GM18870 (cell line): ENCODE measurements around the gene NEK5.
"Not testable (repeated sequence)": the region's sequence is repeated elsewhere in the genome, so short reads cannot be mapped to it uniquely, and the experiment has no call there.

Experiments used
- ATAC-seq: cut with Tn5 transposase; IDR thresholded peaks from one replicate; pipeline ENCODE4 v1.9.1; 2021; ENCODE audit warnings: moderate library complexity; ENCODE audit not compliant: unreplicated experiment

NEK5 gene

DNA sequence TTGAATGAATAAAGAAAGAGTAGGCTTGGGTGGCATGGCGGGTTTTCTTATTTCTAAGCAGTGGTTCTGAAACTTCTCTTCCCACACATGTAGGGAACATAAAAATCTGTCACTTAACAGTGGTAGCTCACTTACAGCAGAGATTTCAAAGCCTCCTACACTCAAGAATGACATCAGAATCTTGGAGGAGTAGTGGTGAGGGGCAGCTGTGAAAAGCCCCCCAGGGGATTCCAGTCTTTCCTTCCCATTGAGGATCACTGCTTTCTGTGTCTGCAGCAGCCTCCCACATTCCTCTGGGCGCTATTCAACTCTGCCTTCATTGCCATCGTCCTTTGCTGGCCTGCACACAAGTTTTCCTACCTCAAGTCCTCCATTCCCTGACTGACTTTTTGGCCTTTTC, 8.6 kb upstream of the NEK5 start:
- ATAC-seq, result no peak

GRCh38 chr13:52136763-52137162, 7.9 kb upstream of the NEK5 start:
- no peak for ATAC-seq

GRCh38 chr13:52130641-52131040, 1.8 kb upstream of the NEK5 start:
- ATAC-seq, result no peak

- peak; percentile 5 for ATAC-seq
These were observed 830 bp downstream of the NEK5 start for GRCh38 chr13:52127783-52128702.

DNA sequence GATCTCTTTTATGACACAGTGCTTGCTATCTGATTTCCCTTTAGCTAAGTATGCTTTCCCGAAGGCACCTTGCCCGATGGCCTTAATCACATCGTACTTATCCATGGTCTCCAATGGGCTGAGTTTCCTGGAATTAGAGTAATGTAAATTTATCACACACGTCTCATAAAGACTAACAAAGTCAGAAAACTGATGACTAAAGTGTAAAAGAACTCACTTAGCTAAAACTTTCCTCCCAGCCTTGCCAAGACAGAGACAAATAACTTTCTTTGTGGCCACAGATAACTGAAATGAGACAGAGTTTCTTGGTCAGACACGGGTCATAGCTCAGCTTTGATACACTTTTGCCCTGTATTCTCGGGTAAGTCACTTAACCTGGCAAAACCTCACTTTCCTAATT, 1.5 kb downstream of the NEK5 start:
- ATAC-seq, result no peak

- no peak for ATAC-seq
These were observed 3.3 kb downstream of the NEK5 start for GRCh38 chr13:52125547-52125946.

DNA sequence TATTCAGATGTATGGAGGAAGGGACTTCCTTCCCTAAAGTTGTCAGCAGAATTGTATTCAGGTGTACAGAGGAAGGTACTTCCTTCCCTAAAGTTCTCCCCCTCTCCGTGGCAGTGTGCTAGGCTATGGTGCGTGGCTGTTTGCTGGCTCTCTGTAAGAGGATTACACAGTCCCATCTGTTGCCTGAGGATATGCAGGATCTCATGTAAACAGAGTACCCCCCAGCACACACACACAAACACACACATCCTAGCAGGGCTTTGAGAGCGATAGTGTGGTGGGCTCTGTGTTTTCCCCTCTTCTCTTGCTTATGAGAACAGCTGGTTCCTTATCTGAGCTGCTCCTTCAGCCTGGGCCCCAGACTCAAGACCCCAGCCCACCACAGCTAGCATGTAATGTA, 10.3 kb downstream of the NEK5 start:
- no peak for ATAC-seq

- ATAC-seq, result no peak
These were observed 10.8 kb downstream of the NEK5 start for GRCh38 chr13:52118095-52118494.

DNA sequence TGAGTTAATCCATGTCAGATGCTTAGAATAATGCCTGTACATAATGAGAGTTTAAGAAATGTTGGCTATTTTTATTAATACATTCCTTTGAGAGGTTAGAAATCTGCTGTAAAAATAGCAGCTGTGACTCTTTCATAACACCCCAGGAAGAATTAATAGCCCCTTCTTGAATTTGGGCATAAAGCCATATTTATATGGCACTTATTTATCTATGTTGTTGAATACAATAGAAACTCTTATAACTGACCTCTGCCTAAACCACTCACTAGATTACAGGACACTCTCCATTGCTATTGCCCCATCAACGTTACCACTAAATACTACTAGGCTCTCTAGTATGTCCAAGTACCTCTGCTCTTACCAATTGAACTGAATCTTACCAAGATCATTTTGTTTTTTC, 16.3 kb downstream of the NEK5 start:
- no peak for ATAC-seq

DNA sequence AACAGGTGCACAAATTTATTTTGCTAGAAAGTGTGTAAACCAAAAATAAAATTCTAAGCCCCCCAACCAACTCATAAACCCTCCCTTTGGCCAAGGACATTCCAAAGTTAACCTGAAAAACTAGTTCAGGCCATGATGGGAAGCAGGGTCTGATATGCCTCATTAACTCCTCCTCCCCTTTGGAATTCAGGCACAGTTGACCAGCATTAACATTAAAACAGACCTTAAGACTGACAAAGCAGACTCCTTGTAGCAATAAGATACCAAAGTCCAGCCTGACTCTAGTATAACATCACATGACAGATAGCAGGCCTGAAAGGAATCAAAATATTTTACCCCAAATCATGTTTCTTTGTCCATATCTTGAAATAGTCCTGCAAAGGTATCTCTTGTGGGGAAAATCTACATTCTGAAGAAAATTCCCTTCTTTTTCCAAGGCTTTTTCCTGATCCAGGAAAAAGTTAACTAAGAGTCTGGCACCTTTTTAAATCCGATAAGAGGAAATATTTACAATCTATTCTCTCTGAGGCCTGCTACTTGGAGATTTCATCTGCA, 19.7 kb downstream of the NEK5 start:
- ATAC-seq, result no peak

GRCh38 chr13:52105841-52106240, 23.0 kb downstream of the NEK5 start:
- ATAC-seq, result no peak

GRCh38 chr13:52104624-52105023, 24.2 kb downstream of the NEK5 start:
- no peak for ATAC-seq

GRCh38 chr13:52103386-52103785, 25.5 kb downstream of the NEK5 start:
- ATAC-seq, result no peak

DNA sequence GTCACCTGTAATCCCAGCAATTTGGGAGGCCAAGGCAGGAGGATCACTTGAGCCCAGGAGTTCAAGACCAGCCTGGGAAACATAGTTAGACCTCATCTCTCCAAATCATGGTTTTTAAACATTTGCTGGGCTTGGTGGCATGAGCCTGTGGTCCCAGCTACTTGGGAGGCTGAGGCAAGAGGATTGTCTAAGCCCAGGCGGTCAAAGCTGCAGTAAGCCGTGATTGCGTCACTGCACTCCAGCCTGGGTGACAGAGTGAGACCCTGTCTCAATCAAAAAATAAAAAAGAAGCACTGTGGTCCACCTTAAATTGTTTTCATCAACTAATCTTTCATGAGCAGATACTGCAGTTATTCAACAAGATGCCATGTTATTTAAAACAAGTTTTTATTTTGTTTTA, 26.4 kb downstream of the NEK5 start:
- ATAC-seq, result not testable (repeated sequence)

DNA sequence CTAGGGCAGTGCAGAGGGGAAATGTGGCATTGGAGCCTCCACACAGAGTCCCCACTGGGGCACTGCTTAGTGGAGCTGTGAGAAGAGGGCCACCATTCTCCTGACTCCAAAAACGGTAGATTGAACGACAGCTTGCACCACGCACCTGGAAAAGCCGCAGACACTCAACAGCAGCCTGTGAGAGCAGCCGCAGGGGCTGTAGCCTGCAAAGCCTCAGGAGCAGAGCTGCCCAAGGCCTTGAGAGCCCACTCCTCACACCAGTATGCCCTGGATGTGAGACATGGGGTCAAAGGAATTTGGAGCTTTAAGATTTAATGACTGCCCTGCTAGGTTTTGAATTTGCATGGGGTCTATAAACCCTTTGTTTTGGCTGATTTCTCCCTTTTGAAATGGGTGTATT, 31.7 kb downstream of the NEK5 start:
- ATAC-seq, result no peak

DNA sequence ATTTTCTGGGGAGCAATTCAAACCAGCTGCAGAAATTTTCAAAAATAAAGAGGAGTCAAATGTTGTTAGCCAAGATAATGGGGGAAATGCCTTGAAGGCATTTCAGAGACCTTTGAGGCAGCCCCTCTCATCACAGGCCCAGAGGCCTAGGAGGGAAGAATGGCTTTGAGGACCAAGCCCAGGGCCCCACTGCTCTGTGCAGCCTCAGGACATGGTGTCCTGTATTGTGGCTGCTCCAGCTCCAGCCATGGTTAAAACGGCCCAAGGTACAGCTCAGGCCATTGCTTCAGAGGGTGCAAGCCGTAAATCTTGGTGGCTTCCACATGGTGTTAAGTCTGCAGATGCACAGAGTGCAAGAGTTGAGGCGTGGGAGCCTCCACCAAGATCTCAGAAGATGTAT, 32.1 kb downstream of the NEK5 start:
- ATAC-seq, result no peak

DNA sequence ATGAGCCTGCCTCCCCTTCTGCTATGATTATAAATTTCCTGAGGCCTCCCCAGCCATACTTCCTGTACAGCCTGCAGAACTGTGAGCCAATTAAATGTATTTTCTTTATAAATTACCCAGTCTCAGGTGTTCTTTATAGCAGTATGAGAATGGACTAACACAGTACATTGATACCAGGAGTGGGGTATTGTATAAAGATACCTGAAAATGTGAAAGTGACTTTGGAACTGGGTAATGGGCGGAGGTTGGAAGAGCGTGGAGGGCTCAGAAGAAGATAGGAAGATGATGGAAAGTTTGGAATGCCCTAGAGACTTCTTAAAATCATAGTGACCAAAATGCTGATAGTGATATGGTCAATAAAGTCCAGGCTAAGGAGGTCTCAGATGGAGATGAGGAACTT, 32.8 kb downstream of the NEK5 start:
- ATAC-seq, result no peak

DNA sequence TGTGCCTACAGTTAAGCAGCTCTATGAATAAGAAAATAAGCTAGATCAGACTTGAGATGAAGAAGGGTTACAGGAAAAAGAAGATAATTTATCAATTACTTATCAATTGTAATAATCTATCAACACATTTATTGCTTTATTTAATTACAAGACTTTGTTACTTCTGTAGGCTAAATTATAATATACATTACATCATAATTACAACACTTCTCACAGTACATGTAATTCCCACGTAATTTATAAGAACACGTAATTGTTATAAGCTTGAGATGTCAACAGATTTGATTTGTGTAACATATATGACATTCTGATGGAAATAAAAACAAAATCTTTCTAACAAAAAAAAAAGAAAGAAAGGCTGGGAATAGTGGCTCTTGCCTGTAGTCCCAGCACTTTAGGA, 36.8 kb downstream of the NEK5 start:
- ATAC-seq, result no peak

DNA sequence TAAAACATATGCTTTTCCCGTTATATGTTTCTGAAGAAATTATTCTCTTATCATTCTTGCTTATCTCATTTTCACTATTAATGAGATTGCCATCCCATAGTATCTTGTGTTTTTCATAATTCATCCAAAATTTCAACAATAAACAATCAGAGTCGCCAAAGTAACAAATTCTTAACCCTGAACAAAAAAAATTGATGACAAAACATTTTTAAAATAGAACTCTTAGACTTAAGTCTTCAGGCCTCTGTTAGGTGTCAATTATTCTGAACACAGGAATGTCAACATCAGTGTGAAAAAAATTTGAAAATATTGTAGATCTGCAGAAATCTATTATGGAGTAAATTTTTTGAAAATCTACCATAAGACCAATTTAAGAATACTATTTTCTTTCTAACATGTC, 37.4 kb downstream of the NEK5 start:
- no peak for ATAC-seq

GRCh38 chr13:52085421-52085820, 43.5 kb downstream of the NEK5 start:
- ATAC-seq, result no peak

- not testable (repeated sequence) for ATAC-seq
These were observed 43.9 kb downstream of the NEK5 start for GRCh38 chr13:52084981-52085380.

DNA sequence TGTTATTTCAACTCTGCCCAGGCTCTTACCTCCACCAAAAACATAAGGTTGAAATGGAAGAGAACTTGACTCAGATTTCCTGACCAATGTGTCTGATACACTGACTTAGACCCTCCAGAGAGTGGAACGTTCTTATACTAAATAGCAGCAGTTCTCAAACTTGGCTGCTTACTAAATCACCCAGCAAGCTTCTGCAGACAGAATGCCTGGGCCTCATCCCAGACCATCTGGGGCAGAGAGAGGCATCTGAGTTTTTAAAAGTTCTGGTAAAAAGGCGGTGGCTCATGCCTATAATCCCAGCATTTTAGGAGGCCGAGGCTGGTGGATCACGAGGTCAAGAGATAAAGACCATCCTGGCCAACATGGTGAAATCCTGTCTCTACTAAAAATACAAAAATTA, 46.3 kb downstream of the NEK5 start:
- no peak for ATAC-seq

DNA sequence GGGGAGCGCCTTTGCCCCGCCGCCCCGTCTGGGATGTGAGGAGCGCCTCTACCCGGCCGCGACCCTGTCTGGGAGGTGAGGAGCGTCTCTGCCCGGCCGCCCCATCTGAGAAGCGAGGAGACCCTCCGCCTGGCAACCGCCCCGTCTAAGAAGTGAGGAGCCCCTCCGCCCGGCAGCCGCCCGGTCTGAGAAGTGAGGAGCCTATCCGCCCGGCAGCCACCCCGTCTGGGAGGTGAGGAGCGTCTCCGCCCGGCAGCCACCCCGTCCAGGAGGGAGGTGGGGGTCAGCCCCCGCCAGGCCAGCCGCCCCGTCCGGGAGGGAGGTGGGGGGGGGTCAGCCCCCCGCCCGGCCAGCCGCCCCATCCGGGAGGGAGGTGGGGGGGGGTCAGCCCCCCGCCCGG, 49.0 kb downstream of the NEK5 start:
- not testable (repeated sequence) for ATAC-seq
